Osteocyte (in vitro differentiated cells): Measurements from ENCODE around the gene DNAH12. TPM values are rescaled to one million over a fixed set of nuclear protein-coding genes. Genes with fewer than 3 reads are reported as not detected.

Experiments
- DNase-seq: peaks from one replicate; pipeline ENCODE4 v3.0.0; 2021; ENCODE audit warnings: mixed read lengths; ENCODE audit not compliant: unreplicated experiment; ENCODE audit errors: extremely low spot score
- H3K27ac Mint-ChIP-seq: one replicate; pipeline ENCODE4 v1.8.0; 2021; ENCODE audit warnings: mild to moderate bottlenecking, mixed read lengths; ENCODE audit not compliant: unreplicated experiment
- H3K27me3 Mint-ChIP-seq: one replicate; pipeline ENCODE4 v1.8.0; 2021; ENCODE audit warnings: mixed read lengths; ENCODE audit not compliant: unreplicated experiment
- H3K36me3 Mint-ChIP-seq: one replicate; pipeline ENCODE4 v1.8.0; 2021; ENCODE audit warnings: mixed read lengths; ENCODE audit not compliant: unreplicated experiment
- H3K4me1 Mint-ChIP-seq: one replicate; pipeline ENCODE4 v1.8.0; 2021; ENCODE audit warnings: mixed read lengths; ENCODE audit not compliant: unreplicated experiment
- H3K4me3 Mint-ChIP-seq: one replicate; pipeline ENCODE4 v1.8.0; 2021; ENCODE audit warnings: mild to moderate bottlenecking, moderate library complexity, mixed read lengths; ENCODE audit not compliant: unreplicated experiment
- H3K9me3 Mint-ChIP-seq: one replicate; pipeline ENCODE4 v1.8.0; 2021; ENCODE audit warnings: mixed read lengths; ENCODE audit not compliant: unreplicated experiment
- CTCF ChIP-seq: fragments of 200-600 bp; sonication (generic); IDR thresholded peaks from 2 replicates; pipeline ENCODE4 v1.5.0; 2021; ENCODE audit warnings: antibody characterized with exemption, mild to moderate bottlenecking, moderate library complexity
- total RNA-seq: library from RNA; stranded (reverse); gene quantifications from 2 replicates; pipeline ENCODE4 v1.2.1, GENCODE V29; 2021

Gene DNAH12
- total RNA-seq, 1 donor from 2014 or later = 0.08 TPM

GRCh38 chr3:57292159-57292896 is 251.8 kb downstream of the DNAH12 start, which contains the start of gene ASB14:
Gene ASB14, minus strand, starts transcription at chr3:57292685. Its CDS starts 652 bp downstream, at chr3:57292033.
- Mint-ChIP-seq H3K36me3 (no peaks in the 10 kb centered on the region), H3K27ac (no peak within 1 kb of the TSS), H3K9me3 (no peaks in the 10 kb centered on the region), H3K27me3 (peaks cover 27% of the 10 kb centered on the region), H3K4me3 (no peak within 1 kb of the TSS), H3K4me1 (no peaks in the 10 kb centered on the region)
- TF ChIP-seq CTCF = no peak
- DNase-seq = no peak

GRCh38 chr3:57288403-57288802 is 255.7 kb downstream of the DNAH12 start:
- Mint-ChIP-seq H3K9me3 (peaks cover 6% of the 10 kb centered on the region), H3K27ac (no peak overlapping the region), H3K27me3 (peaks cover 16% of the 10 kb centered on the region), H3K36me3 (no peaks in the 10 kb centered on the region), H3K4me3 (no peak overlapping the region), H3K4me1 (no peaks in the 10 kb centered on the region)
- DNase-seq = no peak
- TF ChIP-seq CTCF = no peak

- DNase-seq = no peak
- Mint-ChIP-seq H3K27ac (no peak overlapping the region), H3K4me3 (no peak overlapping the region), H3K27me3 (peaks cover 16% of the 10 kb centered on the region), H3K4me1 (no peaks in the 10 kb centered on the region), H3K36me3 (no peaks in the 10 kb centered on the region), H3K9me3 (peaks cover 6% of the 10 kb centered on the region)
- no peak for TF ChIP-seq CTCF
These were observed 256.9 kb downstream of the DNAH12 start for GRCh38 chr3:57287205-57287604.

- H3K36me3 Mint-ChIP-seq = no peaks in the 10 kb centered on the region
- H3K27me3 Mint-ChIP-seq = no peaks in the 10 kb centered on the region
- no peaks in the 10 kb centered on the region for H3K4me1 Mint-ChIP-seq
- DNase-seq = no peak
- no peak for TF ChIP-seq CTCF
- no peak overlapping the region for H3K27ac Mint-ChIP-seq
- H3K9me3 Mint-ChIP-seq = peaks cover 6% of the 10 kb centered on the region
- no peak overlapping the region for H3K4me3 Mint-ChIP-seq
These were observed 260.8 kb downstream of the DNAH12 start for GRCh38 chr3:57283334-57283733.

- no peak overlapping the region for H3K27ac Mint-ChIP-seq
- H3K9me3 Mint-ChIP-seq = peaks cover 4% of the 10 kb centered on the region
- no peak for DNase-seq
These were observed 262.4 kb downstream of the DNAH12 start for GRCh38 chr3:57281715-57282114.

More at GRCh38 chr3:57281715-57282114, 262.4 kb downstream of the DNAH12 start:
- no peaks in the 10 kb centered on the region for H3K4me1 Mint-ChIP-seq
- no peaks in the 10 kb centered on the region for H3K36me3 Mint-ChIP-seq
- H3K4me3 Mint-ChIP-seq = no peak overlapping the region
- TF ChIP-seq CTCF = no peak
- no peaks in the 10 kb centered on the region for H3K27me3 Mint-ChIP-seq
